Lower leg skin (tissue), 4 donors: ENCODE data around the gene CBR1. TPM values are rescaled to one million over a fixed set of nuclear protein-coding genes. Genes with fewer than 3 reads are reported as not detected.

Experiments
- DNase-seq, 2 donors: peaks; one replicate each; pipeline ENCODE4 v3.0.0-alpha.2; 2019; ENCODE audit warnings: low spot score in 2 of 2
- H3K4me3 ChIP-seq: fragments of 200-600 bp; sonication (generic); 2 replicates; pipeline ENCODE4 v1.5.1; 2017; ENCODE audit warnings: mild to moderate bottlenecking, low read depth; ENCODE audit not compliant: poor library complexity, severe bottlenecking
- CTCF ChIP-seq, 3 donors: fragments of 450-650 bp; IDR thresholded peaks; one replicate each; pipeline ENCODE4 v1.5.1; 2016; ENCODE audit warnings: antibody characterized with exemption in 3 of 3, mild to moderate bottlenecking in 3 of 3, moderate library complexity in 2 of 3
- POLR2A ChIP-seq, 2 donors: fragments of 450-650 bp; IDR thresholded peaks; one replicate each; pipeline ENCODE4 v1.6.1; 2016 to 2017; ENCODE audit warnings: antibody characterized with exemption in 2 of 2, mild to moderate bottlenecking in 1 of 2, moderate library complexity in 1 of 2
- WGBS, 2 donors: methylation state at CpG; one replicate each; pipeline ENCODE4 v1.1.5; 2018; 5-methylcytosine and 5-hydroxymethylcytosine counted together
- intact Hi-C: fragments of 100-400 bp; cut with DNase I; formaldehyde crosslinking; loops from one replicate; pipeline ENCODE4 v1.15.0; 2023; ENCODE audit warnings: low total_unique reads
- total RNA-seq, 4 donors: library from RNA; depleted of rRNA; stranded (reverse); fragments of >200 nt; gene quantifications; one replicate each; pipeline ENCODE4 v1.1.0, GENCODE V29; 2016

The CBR1 gene
- total RNA-seq, 4 donors from 2014 or later: 312 to 945 (median 473) TPM

DNA sequence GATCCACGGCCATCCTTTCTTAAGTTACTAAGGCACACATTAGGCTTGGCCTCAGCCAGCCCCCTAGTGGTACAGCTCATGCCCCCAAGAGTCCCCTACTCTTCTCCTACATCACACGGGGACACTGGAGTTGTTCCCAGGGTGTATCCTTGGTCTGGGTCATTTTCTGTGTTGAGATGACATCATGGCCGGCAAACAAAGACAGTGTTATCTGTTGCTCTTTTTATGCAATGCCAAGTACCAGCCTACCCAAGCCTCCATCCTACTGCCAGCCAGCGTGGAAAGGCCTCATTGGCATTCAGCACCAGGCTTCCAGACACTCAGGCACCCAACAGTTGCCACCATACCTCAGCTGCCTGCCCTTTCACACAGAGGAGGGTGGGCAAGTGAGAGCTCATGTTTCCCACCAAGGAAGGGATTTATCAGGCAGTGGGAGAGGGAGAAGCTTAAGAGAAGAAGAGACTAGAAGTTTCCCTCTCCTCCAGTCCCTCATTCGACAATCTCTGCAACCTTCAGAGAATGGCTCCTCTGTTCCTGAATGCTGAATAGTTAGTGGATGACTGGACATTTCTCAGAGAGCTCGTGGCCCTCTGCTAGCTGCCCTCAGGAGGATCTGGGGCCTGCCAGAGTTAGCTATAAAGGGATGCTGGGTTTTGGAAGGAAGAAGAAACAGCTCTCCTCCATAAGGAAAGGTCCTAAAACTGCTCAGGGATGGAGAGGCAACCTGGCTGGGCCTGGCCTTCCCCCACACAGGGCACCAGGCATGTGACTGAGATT lies 17.7 kb downstream of the CBR1 start:
- H3K4me3 ChIP-seq: no peak overlapping the region
- no peak for DNase-seq
- intact Hi-C loops: no loop called here
- TF ChIP-seq POLR2A (IDR thresholded peaks at IDR 0.05) (no peak), CTCF (IDR thresholded peaks at IDR 0.05) (no peak)
- 64 to 68% methylated on average over 6 of the region's 6 CpGs for WGBS, 2 donors

DNA sequence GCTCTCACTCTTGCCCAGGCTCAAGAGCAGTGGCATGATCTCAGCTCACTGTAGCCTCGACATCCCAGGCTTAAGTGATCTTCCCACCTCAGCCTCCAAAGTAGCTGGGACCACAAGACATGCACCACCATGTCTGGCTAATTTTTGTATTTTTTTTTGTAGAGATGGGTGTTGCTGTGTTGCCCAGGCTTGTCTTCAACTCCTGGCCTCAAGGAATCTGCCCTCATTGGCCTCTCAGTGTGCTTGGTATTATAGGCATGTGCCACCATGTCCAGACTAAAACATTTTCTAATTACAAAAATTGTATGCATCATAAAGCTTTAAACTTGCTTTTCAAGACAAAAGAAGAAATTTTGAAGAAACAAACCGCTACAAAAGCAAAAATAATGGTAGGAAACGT lies 20.1 kb downstream of the CBR1 start:
- DNase-seq: no peak
- TF ChIP-seq POLR2A (IDR thresholded peaks at IDR 0.05) (no peak), CTCF (IDR thresholded peaks at IDR 0.05) (no peak)
- H3K4me3 ChIP-seq: no peak overlapping the region
- WGBS, 2 donors: 44 to 52% methylated on average over 3 of the region's 3 CpGs
- intact Hi-C loops: no loop called here

DNA sequence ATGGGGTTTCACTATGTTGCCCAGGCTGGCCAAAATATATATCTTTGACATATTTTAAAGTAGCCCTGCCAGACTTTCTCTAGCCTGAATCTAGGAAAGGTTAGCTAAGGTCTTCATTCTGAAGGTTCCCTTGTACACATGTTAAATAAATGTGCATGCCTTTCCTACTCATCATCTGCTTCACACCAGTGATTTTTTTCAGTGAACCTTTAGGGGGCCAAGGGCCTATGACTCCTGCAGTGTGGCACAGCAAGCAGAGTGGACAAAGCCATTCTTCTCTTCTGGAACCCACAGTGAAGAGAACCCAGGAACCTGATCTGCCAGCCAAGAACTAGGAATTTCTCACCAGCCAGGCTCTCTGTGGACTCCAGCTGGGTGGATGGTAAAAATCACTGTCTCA lies 22.9 kb downstream of the CBR1 start:
- TF ChIP-seq POLR2A (IDR thresholded peaks at IDR 0.05) (no peak), CTCF (IDR thresholded peaks at IDR 0.05) (no peak)
- H3K4me3 ChIP-seq: no peak overlapping the region
- no peak for DNase-seq
- intact Hi-C loops: no loop called here

DNA sequence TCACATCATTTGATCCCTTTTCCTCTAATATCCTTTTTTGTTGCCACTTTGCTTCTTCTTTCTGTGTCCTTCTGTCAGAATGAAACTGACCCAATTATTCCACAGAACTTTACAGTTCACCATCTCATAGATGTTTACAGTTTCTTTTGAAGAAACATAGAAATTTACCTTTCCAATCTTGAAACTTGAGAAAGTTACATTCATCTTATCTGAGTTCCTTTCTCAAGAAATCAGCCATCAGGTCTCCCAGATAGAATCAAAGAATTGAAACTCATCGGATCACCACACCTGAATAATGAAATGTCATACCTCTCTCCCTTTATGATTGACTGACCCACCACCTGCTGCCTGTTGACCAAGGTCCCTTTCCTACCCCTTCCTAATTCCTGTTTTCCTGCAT lies 23.7 kb downstream of the CBR1 start:
- no peak for DNase-seq
- TF ChIP-seq CTCF (IDR thresholded peaks at IDR 0.05): no peak
- no peak for TF ChIP-seq POLR2A (IDR thresholded peaks at IDR 0.05)
- 92 to 96% methylated on average over 1 of the region's 1 CpG for WGBS, 2 donors
- intact Hi-C loops: no loop called here
- H3K4me3 ChIP-seq: no peak overlapping the region

DNA sequence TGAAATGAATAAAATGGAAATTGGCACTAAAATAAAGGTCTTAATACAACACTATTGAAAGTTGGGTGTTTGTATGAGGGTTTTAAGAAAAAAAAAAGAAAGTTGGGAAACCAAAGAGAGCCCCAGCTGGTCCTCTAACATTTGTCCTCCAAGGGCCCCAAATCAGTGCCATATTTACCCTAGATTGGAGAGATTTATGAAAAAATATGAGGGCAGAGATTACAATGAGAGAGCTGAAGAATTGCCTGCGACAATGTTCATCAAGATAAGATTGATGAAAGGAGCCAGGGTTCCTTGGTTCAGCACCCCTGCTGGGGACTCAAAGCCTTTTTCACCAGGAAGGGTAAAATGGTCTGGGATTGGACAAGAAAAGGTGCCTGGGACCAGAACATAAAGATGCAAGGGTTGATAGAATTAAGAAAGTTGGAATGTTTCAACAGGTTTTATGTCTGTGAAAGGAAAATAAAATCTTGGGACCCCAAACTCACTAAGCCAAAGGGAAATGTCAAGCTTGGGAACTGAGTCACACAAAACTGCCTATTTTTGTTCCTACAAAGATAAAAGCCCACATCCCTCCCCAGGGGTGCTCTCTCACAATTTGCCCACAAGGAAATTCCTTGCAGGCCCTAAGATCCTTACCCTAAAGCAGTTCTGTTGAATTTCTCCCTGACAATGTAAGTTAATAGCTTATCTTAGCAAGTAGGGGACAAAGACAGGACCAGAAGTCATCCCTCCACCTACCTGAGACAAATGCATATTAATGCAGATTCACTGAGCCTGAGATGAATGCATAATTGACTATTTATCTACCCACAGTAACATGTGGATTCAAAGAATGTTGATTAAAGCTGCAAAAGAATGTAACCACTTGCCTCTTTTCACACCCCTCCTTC lies 26.8 kb downstream of the CBR1 start:
- H3K4me3 ChIP-seq: no peak overlapping the region
- DNase-seq: no peak
- no peak for TF ChIP-seq POLR2A (IDR thresholded peaks at IDR 0.05)
- TF ChIP-seq CTCF (IDR thresholded peaks at IDR 0.05): no peak
- 54 to 65% methylated on average over 1 of the region's 1 CpG for WGBS, 2 donors
- intact Hi-C loops: no loop called here
